ENCODE measurements around the gene ITPR2. TPM values are rescaled to one million over a fixed set of nuclear protein-coding genes. Genes with fewer than 3 reads are reported as not detected.
"Not testable (repeated sequence)": the region's sequence is repeated elsewhere in the genome, so short reads cannot be mapped to it uniquely, and the experiment has no call there.

Gene ITPR2
- total RNA-seq = 71.7 TPM

DNA sequence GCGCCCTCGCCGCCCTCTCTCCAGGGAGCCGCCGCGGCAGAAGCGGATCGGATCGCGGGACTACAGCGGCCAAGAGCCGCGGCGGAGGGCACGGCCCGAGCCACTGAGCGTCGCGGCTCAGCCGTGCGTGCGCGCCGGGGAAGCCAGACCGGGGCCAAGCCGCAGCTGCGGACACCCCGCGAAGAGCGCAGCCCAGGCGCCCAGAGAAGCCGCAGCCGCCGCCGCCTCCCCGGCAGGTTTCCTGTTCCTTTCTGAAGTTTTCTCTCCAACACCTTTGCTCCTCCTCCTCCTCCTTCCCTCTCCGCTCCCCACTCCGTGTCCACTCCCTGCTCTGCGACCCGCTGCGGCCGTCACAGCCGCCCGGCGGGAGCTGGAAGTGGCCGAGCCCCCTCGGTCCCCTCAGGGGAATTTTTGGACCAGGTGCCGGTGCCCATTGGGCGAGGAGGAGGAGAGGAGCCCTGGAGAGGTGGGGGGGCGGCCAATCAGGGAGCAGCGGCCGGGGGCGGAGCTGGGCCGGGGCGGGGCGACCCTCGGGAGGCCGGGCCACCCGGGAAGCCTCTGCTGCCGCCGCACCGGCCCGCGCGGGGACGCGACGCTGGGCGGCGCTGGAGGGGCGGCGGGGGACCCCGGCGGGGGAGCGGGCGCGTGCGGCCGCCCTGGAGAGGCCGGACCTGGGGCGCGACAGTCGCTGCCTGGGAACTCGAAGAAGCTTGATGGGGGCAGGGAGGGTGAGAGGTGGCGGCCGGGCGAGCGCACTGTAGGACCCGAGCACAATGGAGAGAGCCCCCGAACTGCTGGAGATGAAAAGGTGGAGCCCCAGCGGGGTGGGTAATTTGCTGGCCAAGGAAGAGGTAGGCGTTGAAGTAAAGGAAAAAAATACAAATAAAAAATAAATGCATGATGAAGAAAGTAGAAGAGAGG lies at the start of gene ITPR2:
Gene ITPR2 (minus strand): TSS at position 373 of the 921 bp plus-strand sequence. CDS start 413 bp downstream, outside the sequence.
- DNase-seq (ENCODE audit: low spot score) (peak; percentile 93), ATAC-seq (peak; percentile 97)
- intact Hi-C loops (cut with DNase I) = no loop called here

DNA sequence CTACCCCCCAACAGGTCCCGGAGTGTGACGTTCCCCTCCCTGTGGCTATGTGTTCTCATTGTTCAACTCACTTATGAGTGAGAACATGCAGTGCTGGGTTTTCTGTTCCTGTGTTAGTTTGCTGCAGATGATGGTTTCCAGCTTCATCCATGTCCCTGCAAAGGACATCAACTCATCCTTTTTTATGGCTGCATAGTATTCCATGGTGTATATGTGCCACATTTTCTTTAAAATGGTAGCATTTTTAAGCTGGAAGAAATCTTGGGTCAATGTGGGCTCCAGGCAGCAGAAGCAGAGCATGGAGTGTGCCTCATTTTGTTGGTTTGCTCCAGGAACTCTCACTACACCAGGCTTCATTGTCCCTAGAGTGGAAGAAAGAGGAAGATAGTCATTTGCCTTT lies 47.6 kb upstream of the ITPR2 start:
- ATAC-seq (no peak), DNase-seq (ENCODE audit: low spot score) (no peak)
- intact Hi-C loops (cut with DNase I) = no loop called here

- intact Hi-C loops (cut with DNase I) = no loop called here
- ATAC-seq (peak; percentile 93), DNase-seq (ENCODE audit: low spot score) (peak; percentile 80)
These were observed 45.7 kb upstream of the ITPR2 start for GRCh38 chr12:26878661-26879119.

DNA sequence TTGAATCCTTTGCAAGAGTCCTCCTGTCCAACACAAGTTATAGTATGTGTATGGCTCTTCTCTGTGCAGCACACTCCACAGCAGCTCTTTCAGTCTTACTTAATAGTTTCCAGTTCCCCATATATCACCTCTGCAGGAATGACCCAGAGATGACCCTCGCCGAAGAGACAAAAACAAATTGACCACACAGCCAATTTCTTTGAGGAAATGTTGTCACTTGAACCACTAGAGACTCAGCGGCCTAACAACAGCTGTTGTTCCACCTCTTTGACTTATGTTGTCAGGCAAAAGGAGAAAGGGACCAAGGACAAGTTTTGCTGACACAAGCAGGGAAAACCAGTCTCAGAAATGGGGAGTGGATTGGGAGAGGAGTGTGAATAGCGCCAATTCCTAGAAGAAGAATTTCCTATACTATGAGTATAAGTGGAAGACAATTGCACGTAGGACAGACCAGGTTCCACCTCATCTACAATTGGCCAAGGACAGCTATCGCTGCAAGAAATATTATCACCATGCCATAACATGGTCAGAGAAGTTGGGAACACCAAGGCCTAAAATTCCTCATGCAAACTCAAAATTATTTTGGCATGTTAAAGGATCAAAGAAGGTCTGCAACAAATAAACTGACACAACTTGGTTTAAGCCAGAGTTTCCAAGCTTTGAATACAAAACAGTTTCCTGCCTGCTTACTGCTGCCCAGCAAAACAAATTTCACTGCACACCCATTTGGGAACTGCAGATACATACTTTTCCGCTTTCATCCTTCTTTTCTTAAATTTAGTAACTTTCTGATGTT lies 41.7 kb upstream of the ITPR2 start:
- ATAC-seq (peak; percentile 60), DNase-seq (ENCODE audit: low spot score) (no peak)
- intact Hi-C loops (cut with DNase I) = no loop called here

DNA sequence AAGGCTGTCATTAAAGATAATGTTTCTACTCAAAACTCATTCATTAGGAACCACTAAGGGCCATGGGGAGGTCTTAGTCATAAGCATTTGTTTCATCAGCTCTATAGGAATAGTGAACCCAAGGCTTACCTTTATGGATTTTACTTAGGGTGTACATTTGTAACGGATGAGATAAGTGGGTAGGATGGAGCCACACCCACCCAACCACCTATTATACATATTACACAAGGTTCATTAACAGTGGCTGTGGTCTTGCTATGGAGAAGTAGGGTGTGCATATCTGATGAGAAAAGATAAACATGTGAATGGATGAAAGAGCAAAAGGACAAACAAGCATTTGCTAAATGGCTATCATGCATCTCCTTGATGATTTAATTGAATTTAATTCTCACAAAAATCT lies 39.6 kb upstream of the ITPR2 start:
- no peak for ATAC-seq
- intact Hi-C loops (cut with DNase I) = no loop called here
- DNase-seq (ENCODE audit: low spot score) = no peak

- intact Hi-C loops (cut with DNase I) = no loop called here
- no peak for DNase-seq (ENCODE audit: low spot score)
- no peak for ATAC-seq
These were observed 39.0 kb upstream of the ITPR2 start for GRCh38 chr12:26871985-26872384.

DNA sequence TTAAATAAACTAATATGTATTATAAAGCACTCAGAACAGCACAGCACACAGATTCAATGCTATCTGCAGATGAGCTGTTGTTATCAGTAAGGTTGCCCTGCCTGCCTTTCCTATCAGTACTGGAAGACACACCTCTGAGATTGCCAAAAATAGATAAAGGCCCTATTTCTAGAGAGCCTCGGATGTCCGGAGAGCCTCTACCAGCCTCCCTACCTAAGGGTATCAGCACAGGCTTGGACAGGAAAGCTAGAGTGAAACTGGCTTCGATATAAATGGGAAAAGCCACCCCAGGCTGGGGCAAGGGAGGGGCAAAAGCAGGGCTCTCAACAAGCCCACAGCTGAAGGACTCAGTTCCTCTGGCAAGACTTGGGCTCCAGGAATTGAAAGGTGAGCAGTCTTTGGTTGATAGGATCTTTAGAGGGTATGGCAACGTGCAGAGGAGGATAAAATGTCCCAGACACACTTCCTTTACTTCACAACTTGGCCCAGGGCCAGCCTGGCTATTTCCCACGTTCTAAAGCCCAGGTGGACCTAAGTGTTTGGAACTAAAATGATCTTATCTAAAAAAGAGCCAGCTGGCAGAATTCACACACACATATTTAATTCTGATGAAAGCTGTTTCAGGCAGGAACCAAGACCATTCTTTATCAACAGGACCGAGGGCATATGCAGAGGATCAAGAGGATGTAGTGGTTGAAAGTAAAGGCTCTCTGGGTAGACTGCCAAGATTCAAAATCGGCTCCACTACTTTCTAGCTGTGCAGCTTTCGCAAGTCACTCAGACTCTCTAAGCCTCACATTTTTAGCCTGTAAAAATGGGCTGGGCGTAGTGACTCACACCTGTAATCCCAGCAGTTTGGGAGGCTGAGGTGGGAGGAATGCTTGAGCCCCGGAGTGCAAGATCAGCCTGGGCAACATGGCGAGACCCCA lies 37.8 kb upstream of the ITPR2 start:
- ATAC-seq (no peak), DNase-seq (ENCODE audit: low spot score) (no peak)
- intact Hi-C loops (cut with DNase I) = no loop called here

DNA sequence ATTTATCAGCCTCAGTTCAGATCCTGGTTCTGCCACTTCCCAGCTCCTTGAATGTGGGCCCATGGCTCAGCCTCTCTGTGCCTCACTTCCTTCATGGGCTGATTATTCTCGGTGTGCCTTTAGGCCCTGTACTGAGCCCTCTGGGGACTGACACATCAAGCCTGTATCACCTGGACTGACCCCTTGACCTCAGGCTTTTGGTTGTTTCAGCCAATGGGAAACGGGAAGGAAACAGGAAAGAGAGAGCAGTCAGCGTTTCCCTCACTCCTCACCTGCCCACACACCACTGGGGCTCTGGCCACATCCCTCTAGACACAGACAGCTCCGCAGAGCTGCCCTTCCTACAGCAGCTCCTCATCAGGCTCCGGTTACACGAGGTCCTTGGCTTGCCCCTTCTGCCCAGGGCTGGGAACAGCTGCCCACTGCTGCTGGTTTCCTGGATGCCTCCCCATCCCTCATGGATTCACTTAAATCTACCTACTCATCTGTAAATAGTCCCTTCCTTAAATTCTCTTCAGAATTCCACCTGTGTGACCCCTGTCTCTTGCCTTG lies 37.0 kb upstream of the ITPR2 start:
- intact Hi-C loops (cut with DNase I) = no loop called here
- DNase-seq (ENCODE audit: low spot score) (no peak), ATAC-seq (no peak)

- ATAC-seq (no peak), DNase-seq (ENCODE audit: low spot score) (no peak)
These were observed 36.1 kb upstream of the ITPR2 start for GRCh38 chr12:26869104-26869494.

GRCh38 chr12:26868447-26869103 lies 35.6 kb upstream of the ITPR2 start:
- DNase-seq (ENCODE audit: low spot score) = no peak
- intact Hi-C loops (cut with DNase I) = no loop called here
- ATAC-seq = no peak

More at GRCh38 chr12:26869104-26869494, 36.1 kb upstream of the ITPR2 start:
- intact Hi-C loops (cut with DNase I) = no loop called here

DNA sequence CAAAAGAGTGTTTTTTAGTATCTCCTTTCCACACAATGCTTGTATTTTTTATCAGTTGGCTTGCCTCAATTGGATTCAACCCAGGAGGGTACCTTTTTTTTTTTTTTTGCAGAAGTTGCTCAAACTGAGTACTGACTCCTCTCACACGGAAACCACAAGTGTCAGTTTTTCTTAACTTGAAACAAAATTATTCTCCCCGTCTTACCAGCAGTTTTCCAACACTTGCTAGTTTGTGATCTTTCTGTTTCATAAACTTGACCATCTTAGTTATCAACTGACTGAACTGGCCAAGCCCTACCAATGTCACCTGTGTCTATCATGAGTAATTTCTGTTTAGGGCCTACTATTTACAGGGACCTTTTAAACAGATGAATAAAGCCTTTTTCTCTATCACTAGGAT lies 34.1 kb upstream of the ITPR2 start:
- intact Hi-C loops (cut with DNase I) = no loop called here
- no peak for ATAC-seq
- DNase-seq (ENCODE audit: low spot score) = no peak

DNA sequence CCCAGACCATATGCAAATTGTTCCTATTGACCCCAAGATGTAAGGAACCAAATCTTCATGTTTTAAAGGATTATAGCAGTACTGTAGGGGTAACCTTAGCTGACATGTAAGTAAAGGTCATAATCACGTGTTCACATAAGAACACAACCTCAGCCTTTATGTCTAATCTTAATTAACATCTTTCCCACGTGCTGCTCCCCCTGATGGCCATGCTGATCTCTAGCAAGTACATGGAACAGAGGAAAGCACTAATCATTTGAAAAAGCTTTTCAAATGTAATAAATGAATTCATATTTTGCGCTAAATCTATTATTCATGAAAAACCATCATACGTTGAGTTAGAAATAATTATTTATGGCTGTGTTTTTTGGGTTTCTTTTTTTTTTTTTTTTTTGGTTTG lies 30.5 kb upstream of the ITPR2 start:
- DNase-seq (ENCODE audit: low spot score) (no peak), ATAC-seq (no peak)
- intact Hi-C loops (cut with DNase I) = no loop called here

- intact Hi-C loops (cut with DNase I); DNase-seq (ENCODE audit: low spot score); ATAC-seq: not testable (repeated sequence)
These were observed 29.8 kb upstream of the ITPR2 start for GRCh38 chr12:26862787-26863186.

GRCh38 chr12:26861690-26862089 lies 28.7 kb upstream of the ITPR2 start:
- DNase-seq (ENCODE audit: low spot score) = no peak
- intact Hi-C loops (cut with DNase I) = no loop called here
- ATAC-seq = no peak

- intact Hi-C loops (cut with DNase I) = no loop called here
- no peak for ATAC-seq
- DNase-seq (ENCODE audit: low spot score) = no peak
These were observed 24.6 kb upstream of the ITPR2 start for GRCh38 chr12:26857465-26858176.

DNA sequence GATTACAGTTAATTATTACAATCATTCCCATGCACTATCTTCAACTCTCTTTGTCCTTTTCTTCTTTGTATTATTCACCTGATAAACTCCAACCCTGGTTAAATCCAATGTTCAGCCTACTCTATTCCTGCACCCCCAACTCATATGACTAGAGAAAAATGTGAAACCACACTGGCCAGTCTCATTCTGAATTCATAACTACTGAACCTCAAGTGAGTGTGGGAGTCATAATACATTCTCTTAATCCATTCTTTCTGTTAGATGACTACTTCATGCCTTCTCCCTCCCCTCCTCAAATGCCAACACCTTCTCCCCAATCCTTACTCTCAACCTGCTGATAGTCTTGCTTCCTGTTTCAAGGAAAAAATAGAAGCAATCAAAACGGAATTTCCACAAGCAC lies 22.3 kb upstream of the ITPR2 start:
- no peak for DNase-seq (ENCODE audit: low spot score)

DNA sequence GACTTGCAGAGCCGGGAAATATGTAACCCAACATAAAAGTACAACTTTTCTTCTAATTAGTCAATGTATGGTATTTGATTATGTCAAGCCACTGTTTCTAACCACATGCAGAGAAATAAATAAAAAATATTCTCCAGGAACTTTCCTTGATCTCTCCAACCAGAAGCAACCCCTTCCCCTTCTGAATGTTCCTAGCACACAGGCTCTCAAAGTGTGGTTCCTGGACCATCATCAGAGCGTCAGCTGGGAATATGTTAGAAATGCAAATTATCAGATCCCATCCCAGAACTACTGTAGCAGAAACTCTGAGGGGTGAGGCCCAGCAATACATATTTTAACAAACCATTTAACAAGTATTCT lies 21.0 kb upstream of the ITPR2 start:
- peak; percentile 29 for ATAC-seq
- no peak for DNase-seq (ENCODE audit: low spot score)
- intact Hi-C loops (cut with DNase I) = no loop called here

More for the DNA sequence above, 22.3 kb upstream of the ITPR2 start:
- no peak for ATAC-seq
- intact Hi-C loops (cut with DNase I) = no loop called here

Data from sciatic nerve (tissue), 2 donors.